HCT116 (cell line): ENCODE data around the gene CUL9. TPM values are rescaled to one million over a fixed set of nuclear protein-coding genes. Genes with fewer than 3 reads are reported as not detected.

Experiments
- ATAC-seq: fragments of 200-7000 bp; cut with Tn5 transposase; 2 replicates; pipeline ENCODE4 v1.9.1; 2020; ENCODE audit warnings: mild to moderate bottlenecking, moderate library complexity
- BruUV-seq: library from RNA; stranded (reverse); fragments of 400-500 nt; replicated peaks from 2 replicates; lab custom pipeline; 2021; lab: Mats Ljungman, UMichigan
- CTCF ChIA-PET: fragments of 300-600 bp; sonication (Branson Sonifier 250); formaldehyde crosslinking; loops from one replicate; lab custom pipeline; 2021; ENCODE audit warnings: antibody characterized with exemption; lab: Charles Lee
- POLR2A ChIA-PET: fragments of 300-600, 350-600 bp; sonication (Branson Sonifier 250); formaldehyde crosslinking; loops from one replicate; lab custom pipeline; 2021; ENCODE audit warnings: antibody characterized with exemption; lab: Charles Lee
- RAD21 ChIA-PET, 2 experiments: fragments of 300-600 bp; sonication (Branson Sonifier 250); formaldehyde crosslinking; loops; one replicate each; lab custom pipeline; 2023; ENCODE audit warnings: low total read pairs in 2 of 2; ENCODE audit not compliant: uncharacterized antibody in 2 of 2, unreplicated experiment in 2 of 2, low non-redundant PET in 1 of 2; lab: Charles Lee
- DNase-seq: peaks from one replicate; pipeline ENCODE4 v3.0.0-alpha.2; 2010; ENCODE audit warnings: low read depth, low spot score
- H2AFZ ChIP-seq: fragments of 200-600 bp; shearing (Covaris generic), sonication (generic); 2 replicates; pipeline ENCODE4 v1.6.1; 2017; ENCODE audit warnings: low read depth, mixed run types, mixed read lengths, antibody characterized with exemption, low read length; ENCODE audit not compliant: poor library complexity, severe bottlenecking
- H3K27ac ChIP-seq: 2 replicates; pipeline ENCODE4 v1.5.1; 2012; ENCODE audit warnings: low read depth, low read length
- H3K27me3 ChIP-seq: fragments of 200-600 bp; sonication (generic); 2 replicates; pipeline ENCODE4 v1.6.1; 2016; ENCODE audit warnings: mixed run types, low read length, mixed read lengths; ENCODE audit not compliant: insufficient read depth
- H3K36me3 ChIP-seq, 2 experiments: fragments of 200-500 bp in 1 of 2; fragments of 200-600 bp in 1 of 2; sonication (Bioruptor generic) in 1 of 2; sonication (generic) in 1 of 2; 2 replicates each; pipeline versions ENCODE4 v1.5.1 to v1.6.1; 2014 to 2016; ENCODE audit warnings: low read length in 2 of 2, inconsistent platforms in 1 of 2, mixed read lengths in 1 of 2, mixed run types in 1 of 2; ENCODE audit not compliant: insufficient read depth in 2 of 2, control insufficient read depth in 1 of 2
- H3K4me1 ChIP-seq, 2 experiments: fragments of 200-600 bp in 1 of 2; sonication (generic) in 1 of 2; 2 replicates each; pipeline versions ENCODE4 v1.5.1 to v1.6.1; 2012 to 2017; ENCODE audit warnings: low read length in 2 of 2, inconsistent platforms in 1 of 2, mild to moderate bottlenecking in 1 of 2, mixed read lengths in 1 of 2, mixed run types in 1 of 2, moderate library complexity in 1 of 2; ENCODE audit not compliant: insufficient read depth in 2 of 2, control insufficient read depth in 1 of 2
- H3K4me2 ChIP-seq: fragments of 200-600 bp; sonication (generic); 2 replicates; pipeline ENCODE4 v1.6.1; 2017; ENCODE audit warnings: mixed run types, low read length, mixed read lengths
- H3K4me3 ChIP-seq, 2 experiments: fragments of 200-600 bp in 1 of 2; sonication (generic) in 1 of 2; replicated peaks in 1 of 2; 2 replicates each; pipeline ENCODE4 v1.5.1; 2011 to 2016; ENCODE audit warnings: low read length in 2 of 2, control low read depth in 1 of 2, low read depth in 1 of 2, mild to moderate bottlenecking in 1 of 2, mixed read lengths in 1 of 2, mixed run types in 1 of 2
- H3K79me2 ChIP-seq: fragments of 200-600 bp; sonication (generic); 2 replicates; pipeline ENCODE4 v1.6.1; 2017; ENCODE audit warnings: mild to moderate bottlenecking, mixed run types, low read length, moderate library complexity, mixed read lengths; ENCODE audit not compliant: insufficient read depth
- H3K9ac ChIP-seq: fragments of 200-600 bp; sonication (generic); 2 replicates; pipeline ENCODE4 v1.6.1; 2016; ENCODE audit warnings: low read length, mixed read lengths
- H3K9me2 ChIP-seq: fragments of 200-600 bp; sonication (generic), shearing (Covaris generic); 2 replicates; pipeline ENCODE4 v1.6.1; 2017; ENCODE audit warnings: mixed run types, mild to moderate bottlenecking, moderate library complexity; ENCODE audit not compliant: insufficient read depth
- H3K9me3 ChIP-seq, 2 experiments: fragments of 200-500 bp in 1 of 2; fragments of 200-600 bp in 1 of 2; sonication (Bioruptor generic) in 1 of 2; sonication (generic) in 1 of 2; 2 replicates each; pipeline ENCODE4 v1.6.1; 2014 to 2017; ENCODE audit warnings: low read length in 2 of 2, mixed read lengths in 2 of 2, inconsistent platforms in 1 of 2, low read depth in 1 of 2, mild to moderate bottlenecking in 1 of 2, mixed run types in 1 of 2, moderate library complexity in 1 of 2; ENCODE audit not compliant: control insufficient read depth in 1 of 2, insufficient read depth in 1 of 2
- H4K20me1 ChIP-seq: fragments of 200-600 bp; sonication (generic), shearing (Covaris generic); 2 replicates; pipeline ENCODE4 v1.6.1; 2017; ENCODE audit warnings: mixed run types, mild to moderate bottlenecking, moderate library complexity; ENCODE audit not compliant: insufficient read depth
- CBX3 ChIP-seq: IDR thresholded peaks from 2 replicates; pipeline ENCODE4 v1.6.1; 2012; ENCODE audit warnings: low read depth
- CEBPB ChIP-seq: IDR thresholded peaks from 2 replicates; pipeline ENCODE4 v1.6.1; 2012; ENCODE audit warnings: low read depth
- EZH2 ChIP-seq: fragments of 200-600 bp; sonication (generic); IDR thresholded peaks from 2 replicates; pipeline ENCODE4 v1.6.1; 2017; ENCODE audit warnings: antibody characterized with exemption, mixed run types
- EZH2phosphoT487 ChIP-seq: fragments of 200-600 bp; IDR thresholded peaks from 2 replicates; pipeline ENCODE4 v1.6.1; 2018; ENCODE audit warnings: antibody characterized with exemption, borderline replicate concordance
- FOSL1 ChIP-seq: IDR thresholded peaks from 2 replicates; pipeline ENCODE4 v1.6.1; 2012; ENCODE audit warnings: low read depth
- JUND ChIP-seq: IDR thresholded peaks from 2 replicates; pipeline ENCODE4 v1.6.1; 2012
- POLR2A ChIP-seq: IDR thresholded peaks from 2 replicates; pipeline ENCODE4 v1.7.0; 2011; ENCODE audit warnings: borderline replicate concordance; ENCODE audit not compliant: insufficient read depth, insufficient read length; ENCODE audit errors: extremely low read depth
- POLR2AphosphoS5 ChIP-seq: IDR thresholded peaks from 2 replicates; pipeline ENCODE4 v1.6.1; 2011; ENCODE audit warnings: mild to moderate bottlenecking, low read depth, low read length, moderate library complexity
- SIN3A ChIP-seq: IDR thresholded peaks from 2 replicates; pipeline ENCODE4 v1.6.1; 2012; ENCODE audit warnings: low read depth
- SRF ChIP-seq: IDR thresholded peaks from 2 replicates; pipeline ENCODE4 v1.6.1; 2012; ENCODE audit warnings: low read depth
- TCF7L2 ChIP-seq: IDR thresholded peaks from 2 replicates; pipeline ENCODE4 v1.7.0; 2011; ENCODE audit warnings: borderline replicate concordance, inconsistent platforms; ENCODE audit not compliant: insufficient read depth, insufficient read length; ENCODE audit errors: extremely low read depth
- YY1 ChIP-seq: IDR thresholded peaks from 2 replicates; pipeline ENCODE4 v1.6.1; 2011; ENCODE audit warnings: low read length, low read depth, moderate library complexity, mild to moderate bottlenecking; ENCODE audit not compliant: insufficient replicate concordance; ENCODE audit errors: extremely low read depth
- ZBTB33 ChIP-seq: IDR thresholded peaks from 2 replicates; pipeline ENCODE4 v1.6.1; 2011; ENCODE audit warnings: mild to moderate bottlenecking, low read length, moderate library complexity; ENCODE audit not compliant: insufficient replicate concordance; ENCODE audit errors: extremely low read depth
- ZFX ChIP-seq: fragments of 450-650 bp; IDR thresholded peaks from 2 replicates; pipeline ENCODE4 v1.6.1; 2017
- ZNF274 ChIP-seq: fragments of 200-500 bp; sonication (Bioruptor generic); IDR thresholded peaks from 2 replicates; pipeline ENCODE4 v1.6.1; 2014; ENCODE audit warnings: mild to moderate bottlenecking, low read depth, low read length, inconsistent platforms
- intact Hi-C: fragments of 100-400 bp; cut with micrococcal nuclease; formaldehyde crosslinking; loops from 2 replicates; pipeline ENCODE4 v1.10.0; 2022
- total RNA-seq: library from RNA; stranded (reverse); gene quantifications from one replicate; pipeline ENCODE4 v1.2.1, GENCODE V29; 2021; ENCODE audit not compliant: unreplicated experiment
- TF ChIP-seq, protein P1 (sequence below): IDR thresholded peaks from 2 replicates; pipeline ENCODE4 v1.6.1; 2012

The CUL9 gene
- total RNA-seq, 1 experiment from 2014 or later: 36.5 TPM

- CTCF ChIA-PET: no interaction called here
Measured at GRCh38 chr6:43258807-43259686, 77.1 kb downstream of the CUL9 start.

More at GRCh38 chr6:43258807-43259686, 77.1 kb downstream of the CUL9 start:
- no peak overlapping the region for H2AFZ ChIP-seq
- DNase-seq (no peak), ATAC-seq (no peak)
- H3K4me3 ChIP-seq: no peak overlapping the region
- no peaks in the 10 kb centered on the region for H4K20me1 ChIP-seq
- intact Hi-C loops: no loop called here
- POLR2A ChIA-PET: no interaction called here
- no peak overlapping the region for H3K4me2 ChIP-seq
- H3K36me3 ChIP-seq: no peaks in the 10 kb centered on the region; a peak in 1 of 4 replicates
- no peak overlapping the region for H3K9ac ChIP-seq
- TF ChIP-seq POLR2A (no peak), CEBPB (no peak), JUND (no peak), YY1 (no peak), FOSL1 (no peak), SIN3A (no peak), CBX3 (no peak), ZNF274 (no peak), EZH2 (no peak), SRF (no peak), POLR2AphosphoS5 (no peak), ZFX (no peak), TCF7L2 (no peak), ZBTB33 (no peak), EZH2phosphoT487 (no peak)
- TF ChIP-seq, protein P1, sequence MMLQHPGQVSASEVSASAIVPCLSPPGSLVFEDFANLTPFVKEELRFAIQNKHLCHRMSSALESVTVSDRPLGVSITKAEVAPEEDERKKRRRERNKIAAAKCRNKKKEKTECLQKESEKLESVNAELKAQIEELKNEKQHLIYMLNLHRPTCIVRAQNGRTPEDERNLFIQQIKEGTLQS: no peak
- no peaks in the 10 kb centered on the region for H3K9me2 ChIP-seq
- BruUV-seq: no TSS peak
- RAD21 ChIA-PET: interaction anchor here in 1 of 2 experiments (0.7 kb wide), 1 partner anchor 312 kb away, joined by 3 read pairs; no protein-coding TSS in a partner anchor
- no peaks in the 10 kb centered on the region for H3K9me3 ChIP-seq
- H3K79me2 ChIP-seq: no peaks in the 10 kb centered on the region
- H3K4me1 ChIP-seq: no peaks in the 10 kb centered on the region
- no peaks in the 10 kb centered on the region for H3K27me3 ChIP-seq
- no peak overlapping the region for H3K27ac ChIP-seq
